ENCODE data around the gene NCKIPSD.

DNA sequence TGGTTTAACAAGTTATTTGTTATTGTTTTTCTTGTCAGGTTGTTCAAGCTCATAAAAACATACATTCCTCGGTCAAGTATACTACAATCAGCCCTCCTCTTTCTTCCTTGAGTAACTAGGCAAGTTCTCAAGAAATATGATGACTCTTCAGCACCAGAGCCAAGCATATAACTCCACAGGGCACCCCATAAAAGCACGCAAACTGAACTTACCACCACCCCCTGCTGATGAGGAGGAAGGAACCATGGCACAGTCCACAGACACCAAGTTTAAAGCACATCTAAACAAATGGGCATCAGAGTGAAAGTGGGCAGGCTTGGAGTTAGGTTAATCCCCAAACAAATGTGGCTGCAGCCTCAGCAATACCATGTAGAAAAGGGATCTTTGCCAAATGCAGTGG, 26.0 kb upstream of the NCKIPSD start:
- no peak for TF ChIP-seq CTCF (IDR thresholded peaks at IDR 0.05; ENCODE audit: poor library complexity)
- no peak for TF ChIP-seq EZH2phosphoT487 (IDR thresholded peaks at IDR 0.05; ENCODE audit: low read depth, severe bottlenecking, unreplicated experiment)
- no peak for TF ChIP-seq EZH2 (IDR thresholded peaks at IDR 0.05; ENCODE audit: borderline replicate concordance)

Measured in hepatocyte (in vitro differentiated cells).